Stimulated activated naive CD4-positive, alpha-beta T cell treated with Interleukin-2 at 50 U/mL for 16 hours (primary cell): ENCODE data around the gene TGFB2.

Experiments used
- DNase-seq: peaks from one replicate; lab custom pipeline; 2025; lab: John Stamatoyannopoulos, UW

TGFB2 gene

GRCh38 chr1:218332416-218332815 is 12.7 kb upstream of the TGFB2 start:
- DNase-seq = no peak

- DNase-seq = no peak
Observed at GRCh38 chr1:218336328-218336727, 8.8 kb upstream of the TGFB2 start.

GRCh38 chr1:218339267-218339831 is 5.8 kb upstream of the TGFB2 start:
- DNase-seq = no peak

DNA sequence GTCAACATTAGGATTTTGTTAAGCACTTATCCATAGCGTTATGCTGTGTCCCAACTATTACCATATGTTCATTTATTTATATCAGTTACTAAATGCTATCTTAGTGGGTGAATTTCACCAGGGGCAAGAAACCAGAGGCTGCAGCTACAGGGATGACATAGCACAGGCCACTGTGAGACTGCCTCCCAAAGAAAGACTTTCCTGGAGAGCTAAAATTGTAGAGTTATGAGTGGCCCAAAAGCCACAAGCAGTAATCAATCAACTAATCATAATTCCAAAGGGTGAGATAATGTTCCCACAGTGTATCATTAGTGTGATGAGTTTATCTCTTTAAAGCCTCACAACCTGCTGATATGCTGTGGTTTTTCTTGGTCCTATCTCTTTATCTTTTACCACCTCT is 3.8 kb upstream of the TGFB2 start:
- no peak for DNase-seq

- no peak for DNase-seq
Observed at GRCh38 chr1:218342091-218342490, 3.0 kb upstream of the TGFB2 start.

DNA sequence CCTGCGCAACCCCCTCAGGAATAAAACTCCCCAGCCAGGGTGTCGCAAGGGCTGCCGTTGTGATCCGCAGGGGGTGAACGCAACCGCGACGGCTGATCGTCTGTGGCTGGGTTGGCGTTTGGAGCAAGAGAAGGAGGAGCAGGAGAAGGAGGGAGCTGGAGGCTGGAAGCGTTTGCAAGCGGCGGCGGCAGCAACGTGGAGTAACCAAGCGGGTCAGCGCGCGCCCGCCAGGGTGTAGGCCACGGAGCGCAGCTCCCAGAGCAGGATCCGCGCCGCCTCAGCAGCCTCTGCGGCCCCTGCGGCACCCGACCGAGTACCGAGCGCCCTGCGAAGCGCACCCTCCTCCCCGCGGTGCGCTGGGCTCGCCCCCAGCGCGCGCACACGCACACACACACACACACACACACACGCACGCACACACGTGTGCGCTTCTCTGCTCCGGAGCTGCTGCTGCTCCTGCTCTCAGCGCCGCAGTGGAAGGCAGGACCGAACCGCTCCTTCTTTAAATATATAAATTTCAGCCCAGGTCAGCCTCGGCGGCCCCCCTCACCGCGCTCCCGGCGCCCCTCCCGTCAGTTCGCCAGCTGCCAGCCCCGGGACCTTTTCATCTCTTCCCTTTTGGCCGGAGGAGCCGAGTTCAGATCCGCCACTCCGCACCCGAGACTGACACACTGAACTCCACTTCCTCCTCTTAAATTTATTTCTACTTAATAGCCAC is 696 bp downstream of the TGFB2 start:
- no peak for DNase-seq

DNA sequence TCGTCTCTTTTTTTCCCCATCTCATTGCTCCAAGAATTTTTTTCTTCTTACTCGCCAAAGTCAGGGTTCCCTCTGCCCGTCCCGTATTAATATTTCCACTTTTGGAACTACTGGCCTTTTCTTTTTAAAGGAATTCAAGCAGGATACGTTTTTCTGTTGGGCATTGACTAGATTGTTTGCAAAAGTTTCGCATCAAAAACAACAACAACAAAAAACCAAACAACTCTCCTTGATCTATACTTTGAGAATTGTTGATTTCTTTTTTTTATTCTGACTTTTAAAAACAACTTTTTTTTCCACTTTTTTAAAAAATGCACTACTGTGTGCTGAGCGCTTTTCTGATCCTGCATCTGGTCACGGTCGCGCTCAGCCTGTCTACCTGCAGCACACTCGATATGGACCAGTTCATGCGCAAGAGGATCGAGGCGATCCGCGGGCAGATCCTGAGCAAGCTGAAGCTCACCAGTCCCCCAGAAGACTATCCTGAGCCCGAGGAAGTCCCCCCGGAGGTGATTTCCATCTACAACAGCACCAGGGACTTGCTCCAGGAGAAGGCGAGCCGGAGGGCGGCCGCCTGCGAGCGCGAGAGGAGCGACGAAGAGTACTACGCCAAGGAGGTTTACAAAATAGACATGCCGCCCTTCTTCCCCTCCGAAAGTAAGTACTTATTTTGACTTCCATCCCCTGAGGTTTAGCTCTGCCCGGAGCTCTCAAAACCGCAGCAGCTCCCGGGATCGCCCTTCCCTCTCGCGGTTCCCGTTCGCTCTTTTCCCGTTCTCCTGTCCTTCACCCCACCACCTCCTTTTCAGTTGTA is 1.5 kb downstream of the TGFB2 start:
- DNase-seq = no peak

GRCh38 chr1:218347336-218347722 is 2.2 kb downstream of the TGFB2 start:
- DNase-seq = no peak

DNA sequence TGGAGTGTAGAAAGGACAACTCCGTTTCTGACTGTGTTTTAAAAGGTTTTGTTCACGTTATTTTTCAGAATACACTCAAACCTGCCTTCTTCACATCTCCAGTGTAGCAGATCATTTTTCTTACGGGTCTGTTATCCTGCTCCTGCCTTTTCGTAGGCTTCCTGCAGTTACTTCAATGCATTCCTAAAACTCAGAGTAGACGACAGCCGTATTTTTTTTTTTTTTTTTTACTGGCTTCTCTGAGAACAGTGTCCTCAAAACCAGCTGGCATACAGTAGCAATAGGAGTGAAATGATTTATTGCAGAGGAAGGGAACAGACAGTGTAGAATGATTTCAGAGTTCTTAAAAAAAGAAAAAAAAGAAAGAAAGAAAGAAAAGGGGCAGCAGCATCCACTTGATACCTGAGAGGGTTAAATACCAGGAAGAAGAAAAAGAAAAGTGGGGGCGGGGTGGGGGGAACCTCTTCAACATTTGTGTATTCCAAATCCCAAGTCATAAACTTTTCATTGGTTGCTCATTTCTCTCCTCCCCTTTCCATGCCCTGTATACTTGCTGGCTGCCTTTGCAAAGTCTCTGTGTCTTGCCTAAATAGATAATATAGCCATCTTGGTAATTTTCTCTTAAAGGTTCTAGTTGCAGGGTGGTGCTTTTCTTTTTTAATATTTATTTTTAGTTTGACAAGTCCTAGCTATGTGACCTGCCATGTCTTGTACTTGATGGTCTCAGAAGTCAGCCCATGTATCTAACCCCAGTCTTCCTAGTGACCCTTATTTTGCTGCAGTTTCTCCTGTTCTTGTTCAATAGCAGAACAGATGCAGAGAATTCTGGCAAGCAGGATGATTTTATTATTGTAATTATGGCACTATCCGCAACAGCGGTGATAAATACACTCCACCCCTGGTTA is 2.8 kb downstream of the TGFB2 start:
- DNase-seq = no peak

DNA sequence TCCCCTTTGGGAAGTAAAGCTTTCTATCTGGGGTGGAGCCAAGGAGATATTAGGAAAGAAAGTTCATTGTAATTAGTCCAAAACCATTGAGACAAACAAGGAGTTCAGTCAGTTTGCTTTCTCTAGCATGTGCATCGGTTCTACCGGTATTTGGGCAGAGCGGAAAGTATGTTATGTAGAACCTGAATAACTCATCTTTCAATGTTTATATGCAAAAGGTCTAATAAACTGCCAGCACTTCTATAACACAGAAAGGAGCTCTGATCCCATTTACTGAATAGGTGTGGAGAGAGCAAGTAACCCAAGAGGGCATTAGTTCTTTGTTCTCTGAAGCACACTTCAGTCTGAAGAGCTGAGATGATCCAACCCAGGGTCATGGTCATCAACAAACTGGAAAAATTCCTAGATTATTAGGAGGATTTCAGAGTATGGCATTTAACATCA is 3.5 kb downstream of the TGFB2 start:
- no peak for DNase-seq

DNA sequence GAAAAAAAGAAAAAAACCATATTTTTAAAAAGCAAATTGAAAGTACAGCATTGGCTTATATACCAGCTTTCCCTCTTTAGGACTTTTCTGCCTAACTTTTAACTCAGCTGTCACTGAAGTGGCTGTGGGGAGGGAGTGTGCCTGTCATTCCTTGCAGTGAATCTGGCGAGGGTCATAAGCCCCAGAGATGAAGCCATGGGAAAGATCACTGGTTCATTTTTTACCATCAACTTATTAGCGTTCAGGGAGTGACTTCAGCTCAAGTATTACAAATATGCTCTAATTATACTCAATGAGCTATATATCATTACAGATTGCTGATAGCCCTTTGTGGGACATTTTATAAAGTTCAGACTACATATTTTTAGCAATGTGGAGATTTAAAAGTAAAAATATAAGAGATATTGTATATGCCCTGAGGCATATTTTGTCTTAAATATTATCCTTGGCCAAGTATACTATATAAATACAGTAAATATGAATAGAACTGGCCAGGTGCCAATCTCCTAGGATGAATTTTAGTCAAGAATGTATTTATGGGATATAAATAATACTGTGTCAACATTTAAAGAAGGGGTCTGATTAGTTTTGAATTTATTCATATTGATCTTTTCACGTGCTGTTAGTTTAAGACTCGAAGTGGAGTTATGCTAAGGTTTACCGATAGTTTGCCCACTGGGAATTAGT is 4.4 kb downstream of the TGFB2 start:
- no peak for DNase-seq

- DNase-seq = no peak
Observed at GRCh38 chr1:218350035-218350525, 4.9 kb downstream of the TGFB2 start.

DNA sequence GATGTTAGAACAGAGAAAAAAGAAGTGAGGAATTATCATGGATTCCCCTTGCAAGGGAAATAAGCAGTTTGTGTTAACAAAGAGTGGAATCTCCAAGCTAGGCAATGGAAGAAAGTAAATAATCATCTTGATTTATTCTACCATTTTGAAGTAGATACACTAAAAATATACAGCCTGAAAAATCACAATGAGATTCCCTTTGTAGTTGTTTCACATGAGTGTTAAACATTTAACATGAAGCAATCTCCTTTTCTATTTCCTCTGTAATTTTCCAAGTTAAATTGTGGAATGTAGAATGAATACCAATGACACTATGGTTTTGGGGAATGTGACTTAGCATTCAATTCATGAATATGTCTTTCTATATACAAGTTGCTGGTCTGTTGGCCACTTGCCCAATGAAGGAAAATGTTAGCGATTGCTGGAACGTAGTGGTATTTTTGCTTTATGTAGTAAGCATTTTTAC is 5.7 kb downstream of the TGFB2 start:
- no peak for DNase-seq

GRCh38 chr1:218351391-218352074 is 6.4 kb downstream of the TGFB2 start:
- no peak for DNase-seq

GRCh38 chr1:218352075-218352438 is 6.9 kb downstream of the TGFB2 start:
- DNase-seq = no peak

GRCh38 chr1:218353656-218354055 is 8.5 kb downstream of the TGFB2 start:
- DNase-seq = no peak

DNA sequence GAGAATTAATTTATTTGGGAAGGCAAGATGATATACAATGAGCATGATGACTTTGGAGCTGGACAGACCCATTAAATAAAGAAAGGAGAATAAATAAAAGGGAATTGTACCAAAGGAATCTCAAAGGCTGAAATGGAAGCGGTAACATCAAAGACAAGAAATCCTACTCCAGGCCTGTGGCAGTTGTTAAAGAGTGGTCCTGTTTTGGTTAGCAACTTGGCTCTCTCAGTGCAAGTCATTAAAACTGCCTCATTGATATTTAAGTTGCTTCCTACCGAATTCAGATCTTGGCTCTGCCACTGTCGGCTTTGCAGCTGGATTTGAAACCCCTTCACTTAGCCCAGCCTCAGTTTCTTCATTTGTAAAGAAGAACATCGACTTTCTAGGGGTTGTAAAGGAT is 10.1 kb downstream of the TGFB2 start:
- DNase-seq = no peak

DNA sequence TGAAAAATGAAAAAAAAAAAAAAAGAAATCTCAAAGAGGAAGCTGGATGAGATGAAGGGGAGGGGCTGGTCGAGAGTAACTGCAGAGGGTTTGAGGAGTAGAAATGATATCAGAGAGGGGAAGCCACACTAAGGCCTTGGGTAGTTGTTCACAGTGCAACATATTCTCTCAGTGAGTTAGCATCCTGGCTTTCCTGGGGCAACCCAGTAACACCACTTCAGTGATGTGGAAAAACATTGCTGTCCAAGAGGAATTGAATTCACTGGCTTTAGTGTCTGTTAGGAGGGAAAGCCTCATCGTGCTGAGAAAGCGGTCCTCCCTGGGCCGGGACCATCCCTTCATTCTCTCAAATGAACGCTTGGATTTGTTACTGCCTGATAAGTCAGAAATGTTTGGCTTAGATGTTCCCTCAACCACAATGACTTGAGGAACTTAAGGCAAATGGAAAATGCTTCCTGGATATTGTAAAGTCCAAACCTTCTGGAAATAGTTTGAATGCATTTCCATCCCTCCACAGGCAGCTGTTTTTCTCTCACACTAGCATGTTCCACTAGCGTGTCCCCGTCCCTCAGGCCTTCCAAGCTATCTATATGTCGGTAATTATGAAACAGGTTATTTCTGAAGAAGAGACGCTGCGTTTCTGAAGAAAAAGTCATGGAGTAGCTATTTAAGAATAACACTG is 12.2 kb downstream of the TGFB2 start:
- DNase-seq = no peak

- no peak for DNase-seq
Observed at GRCh38 chr1:218357893-218358232, 12.7 kb downstream of the TGFB2 start.
